ENCODE results near the gene CCDC3.

The CCDC3 gene

GRCh38 chr10:12847361-12847975 is 154.0 kb downstream of the CCDC3 start:
- no peak for DNase-seq (ENCODE audit: extremely low read depth, insufficient read length)
- H3K36me3 ChIP-seq (ENCODE audit: control insufficient read depth, insufficient read depth, low read length), result no peaks in the 10 kb centered on the region
- peak; percentile 63 for TF ChIP-seq CTCF (IDR thresholded peaks at IDR 0.05; ENCODE audit: insufficient read depth, low read length, poor library complexity, severe bottlenecking)
- no peaks in the 10 kb centered on the region; the same call in 1 of the 2 replicates for H3K27me3 ChIP-seq (replicated peaks; ENCODE audit: control insufficient read depth, insufficient read depth, low read length)
- no peak overlapping the region for H3K4me3 ChIP-seq (replicated peaks; ENCODE audit: low read depth, low read length)

- DNase-seq (ENCODE audit: extremely low read depth, insufficient read length), result no peak
- no peaks in the 10 kb centered on the region for H3K36me3 ChIP-seq (ENCODE audit: control insufficient read depth, insufficient read depth, low read length)
- no peak overlapping the region for H3K4me3 ChIP-seq (replicated peaks; ENCODE audit: low read depth, low read length)
- H3K27me3 ChIP-seq (replicated peaks; ENCODE audit: control insufficient read depth, insufficient read depth, low read length), result no peaks in the 10 kb centered on the region; the same call in 1 of the 2 replicates
- TF ChIP-seq CTCF (IDR thresholded peaks at IDR 0.05; ENCODE audit: insufficient read depth, low read length, poor library complexity, severe bottlenecking), result no peak
These were observed 154.8 kb downstream of the CCDC3 start for GRCh38 chr10:12846718-12847117.
